GM21576 (cell line): Measurements from ENCODE around the gene HRK.

Experiments
- ATAC-seq: cut with Tn5 transposase; IDR thresholded peaks from one replicate; pipeline ENCODE4 v1.9.1; 2021; ENCODE audit warnings: mild to moderate bottlenecking, moderate library complexity; ENCODE audit not compliant: unreplicated experiment

HRK gene

DNA sequence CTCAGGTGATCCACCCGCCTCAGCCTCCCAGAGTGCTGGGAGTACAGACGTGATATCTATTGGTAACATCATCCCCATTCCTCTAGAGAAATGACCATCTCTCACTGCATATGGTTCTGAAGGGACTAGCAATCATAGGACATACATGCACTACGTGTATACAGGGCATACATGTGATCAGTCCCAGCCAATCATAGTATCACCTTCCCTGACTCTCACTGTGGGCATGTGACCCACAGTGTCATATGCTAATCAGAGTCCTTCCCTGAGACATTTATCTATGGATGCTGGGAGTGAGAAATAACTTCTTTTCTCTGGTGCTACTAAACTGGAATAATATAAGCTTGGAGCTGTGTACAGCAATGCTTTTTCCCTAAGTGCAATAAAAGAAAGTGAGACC, 17.4 kb upstream of the HRK start:
- no peak for ATAC-seq

DNA sequence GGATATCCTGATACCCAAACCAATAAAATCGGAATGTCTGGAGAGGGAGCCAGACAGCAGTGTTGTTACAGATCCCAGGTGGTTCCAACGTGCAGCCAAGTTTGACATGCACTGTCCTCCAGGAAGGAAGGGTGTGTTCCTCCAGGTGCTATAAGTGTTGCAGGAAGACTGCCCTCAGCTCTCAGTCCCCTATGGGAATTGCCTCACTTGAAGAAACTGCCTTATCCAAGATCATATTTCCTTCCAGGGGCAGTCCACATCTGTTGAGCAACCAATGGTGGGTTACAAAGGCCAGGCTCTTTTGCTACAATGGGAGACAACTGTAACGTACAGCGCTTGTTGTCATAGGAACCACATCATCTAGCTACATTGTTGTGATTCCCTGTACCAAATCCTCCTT, 16.2 kb upstream of the HRK start:
- no peak for ATAC-seq

DNA sequence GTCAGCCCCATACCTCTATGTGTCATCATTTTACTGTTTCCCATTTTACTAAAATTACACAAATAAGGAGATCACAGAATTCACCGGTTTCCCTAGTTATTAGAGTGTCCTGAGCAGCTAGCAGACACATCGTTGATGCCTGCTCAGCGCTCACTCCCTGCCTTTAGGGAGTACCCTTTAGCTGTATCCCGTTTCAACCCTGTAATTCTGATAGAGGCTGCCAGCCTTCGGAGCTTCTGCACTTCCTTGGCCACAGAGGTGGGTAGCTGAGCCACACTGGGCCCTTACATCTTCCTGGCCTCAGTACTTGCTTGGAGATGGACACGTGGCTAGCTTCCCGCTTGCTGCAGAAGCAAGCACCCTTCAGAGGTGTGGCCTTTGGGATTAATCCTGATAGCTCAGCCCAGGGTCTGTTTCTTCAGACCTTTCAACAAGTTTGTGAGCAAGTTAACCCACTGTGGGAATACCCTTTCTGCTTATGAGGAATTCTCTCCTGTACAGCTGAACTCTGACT, 15.2 kb upstream of the HRK start:
- ATAC-seq, result no peak

DNA sequence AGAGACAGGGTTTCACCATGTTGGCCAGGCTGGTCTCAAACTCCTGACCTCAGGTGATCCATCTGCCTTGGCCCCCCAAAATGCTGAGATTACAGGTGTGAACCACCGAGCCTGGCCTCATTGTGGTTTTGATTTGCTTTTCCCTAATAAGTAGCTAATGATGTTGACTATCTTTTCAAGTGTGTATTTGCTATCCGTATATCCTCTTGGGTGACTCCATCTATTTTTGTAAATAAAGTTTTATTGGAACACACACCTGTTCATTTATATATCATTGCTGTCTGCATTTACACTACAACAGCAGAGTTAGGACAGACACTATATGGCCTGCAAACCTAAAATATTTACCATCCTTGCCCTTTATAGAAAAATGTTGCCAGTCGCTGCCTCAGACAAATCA, 13.7 kb upstream of the HRK start:
- no peak for ATAC-seq

DNA sequence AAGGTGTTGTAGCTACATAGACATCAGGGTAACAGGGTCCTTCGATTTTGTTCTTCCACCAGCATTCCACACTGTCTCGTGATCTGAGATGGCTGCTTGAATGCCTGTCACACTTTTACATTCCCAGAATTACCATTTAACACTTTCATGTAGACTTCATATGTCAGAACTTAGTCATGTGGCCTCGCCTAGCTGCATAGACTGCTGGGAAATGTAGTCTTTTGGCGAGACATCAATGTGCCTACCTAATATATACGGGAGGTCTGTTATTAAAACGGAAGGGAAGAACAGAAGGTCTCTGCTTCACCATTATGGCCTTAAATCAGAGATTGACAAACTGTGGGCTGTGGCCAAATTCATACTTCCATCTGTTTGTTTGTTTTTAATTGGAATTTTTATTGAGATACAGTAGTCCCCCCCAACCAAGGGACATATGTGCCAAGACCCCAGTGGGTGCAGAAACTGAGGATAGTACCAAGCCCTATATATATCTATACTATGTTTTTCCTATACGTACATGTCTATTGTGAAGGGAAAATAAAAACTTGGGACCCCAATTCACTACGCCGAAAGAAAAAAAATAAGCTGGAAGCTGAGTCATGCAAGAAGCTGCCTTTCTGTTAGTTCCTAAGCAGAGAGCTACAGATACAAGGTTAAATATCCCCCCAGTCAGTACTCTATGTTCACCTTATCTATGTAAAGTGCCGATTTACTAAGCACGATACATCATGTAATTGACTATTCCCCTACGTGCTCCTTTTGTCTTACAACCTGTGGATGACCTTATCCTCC, 11.3 kb upstream of the HRK start:
- ATAC-seq, result no peak

DNA sequence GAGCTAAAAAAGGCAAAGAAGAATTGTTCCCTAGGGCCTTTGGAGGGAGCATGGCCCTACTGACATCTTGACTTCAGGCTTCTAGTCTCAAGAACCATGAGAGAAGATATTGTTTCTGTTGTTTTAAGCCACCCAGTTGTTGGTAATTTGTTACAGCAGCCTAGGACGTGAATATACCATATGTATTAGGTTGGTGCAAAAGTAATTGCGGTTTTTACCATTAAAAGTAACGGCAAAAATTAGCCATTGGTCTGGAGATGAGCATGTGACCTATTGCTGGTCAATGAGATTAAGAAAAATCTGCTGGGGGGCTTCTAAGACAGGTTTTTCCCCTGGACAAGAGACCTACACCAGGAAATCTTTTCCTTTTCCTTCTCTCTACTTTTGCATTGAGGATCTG, 9.8 kb upstream of the HRK start:
- ATAC-seq, result no peak

DNA sequence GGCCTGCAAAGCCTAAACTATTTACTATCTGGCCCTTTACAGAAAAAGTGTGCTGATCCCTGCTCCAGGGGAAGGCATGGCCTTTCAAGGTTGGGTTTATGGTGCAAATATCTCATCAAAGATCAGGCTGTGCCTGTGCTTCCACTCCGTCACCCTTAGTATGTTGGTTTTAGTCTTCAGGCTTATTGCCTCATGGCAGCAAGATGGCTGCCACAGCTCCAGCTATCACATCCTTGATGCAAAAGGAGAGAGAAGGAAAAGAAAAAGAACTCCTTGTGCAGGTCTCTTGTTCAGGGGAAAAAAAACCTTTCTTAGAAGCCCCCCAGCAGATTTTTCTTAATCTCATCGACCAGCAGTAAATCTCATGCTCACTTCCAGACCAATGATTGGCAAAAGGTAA, 9.1 kb upstream of the HRK start:
- ATAC-seq, result no peak

DNA sequence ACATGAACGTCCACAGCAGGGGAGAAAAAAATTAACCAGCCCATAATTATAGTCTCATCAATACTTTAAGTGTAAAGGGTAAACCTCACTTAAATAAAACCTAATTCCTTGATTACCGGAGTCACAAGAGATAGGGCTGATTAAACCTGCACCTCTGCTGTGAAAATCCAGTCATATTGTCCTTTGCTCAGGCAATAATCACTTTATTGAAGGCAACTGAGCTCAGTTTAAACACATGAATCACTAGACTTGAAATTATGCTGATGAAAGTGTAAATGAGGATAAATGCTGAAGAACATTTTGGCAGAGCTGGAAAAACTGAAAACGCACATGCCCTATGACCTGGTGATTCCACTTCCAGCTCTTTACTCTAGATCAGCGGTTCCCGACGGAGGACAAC, 6.7 kb upstream of the HRK start:
- no peak for ATAC-seq

DNA sequence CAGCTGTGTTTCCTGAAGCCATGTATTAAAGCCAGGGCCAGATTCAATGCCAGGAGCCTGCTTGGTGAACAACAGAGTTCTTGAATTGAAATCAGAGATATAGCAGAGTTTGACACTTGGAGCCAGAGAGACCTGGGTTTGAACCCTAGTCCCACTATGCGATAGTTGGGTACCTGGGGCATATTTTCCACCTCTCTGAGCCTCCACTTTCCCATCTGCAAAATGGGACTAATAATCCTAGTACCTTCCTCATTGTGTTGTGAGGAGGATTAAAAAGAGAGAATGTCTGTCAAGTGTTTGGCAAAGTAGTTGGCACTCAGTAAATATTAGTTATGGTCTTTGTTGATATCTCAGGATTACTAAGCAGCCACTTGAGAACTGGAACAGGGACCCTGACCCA, 6.0 kb upstream of the HRK start:
- no peak for ATAC-seq

DNA sequence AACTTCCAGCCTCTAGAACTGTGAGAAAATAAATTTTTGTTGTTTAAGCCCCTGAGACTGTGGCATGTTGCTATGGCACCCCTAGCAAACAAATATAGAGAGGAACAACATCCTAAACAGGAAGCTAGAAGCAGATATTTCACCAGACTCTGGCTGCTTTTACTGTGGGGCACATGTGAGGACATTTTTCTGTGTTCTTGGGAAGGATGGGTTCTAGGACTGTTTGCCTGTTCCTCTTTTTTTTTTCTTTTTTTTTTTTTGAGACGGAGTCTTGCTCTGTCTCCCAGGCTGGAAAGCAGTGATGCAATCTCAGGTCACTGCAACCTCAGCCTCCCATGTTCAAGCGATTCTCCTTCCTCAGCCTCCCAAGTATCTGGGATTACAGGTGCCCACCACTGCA, 4.2 kb upstream of the HRK start:
- no peak for ATAC-seq

DNA sequence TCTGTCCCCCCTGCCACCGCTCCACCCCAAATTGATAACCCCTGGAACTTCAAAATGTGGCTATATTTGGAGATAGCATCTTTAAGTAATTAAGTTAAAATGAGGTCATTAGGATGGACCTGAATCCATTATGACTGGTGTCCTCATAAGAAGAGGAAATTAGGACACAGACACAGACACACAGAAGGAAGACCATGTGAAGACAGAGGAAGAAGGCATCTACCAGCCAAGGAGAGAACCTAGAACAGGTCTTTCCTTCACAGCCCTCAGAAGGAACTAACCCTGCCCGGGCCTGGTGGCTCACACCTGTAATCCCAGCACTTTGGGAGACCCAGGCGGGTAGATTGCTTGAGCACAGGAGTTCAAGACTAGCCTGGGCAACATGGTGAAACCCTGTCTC, 3.6 kb upstream of the HRK start:
- no peak for ATAC-seq

DNA sequence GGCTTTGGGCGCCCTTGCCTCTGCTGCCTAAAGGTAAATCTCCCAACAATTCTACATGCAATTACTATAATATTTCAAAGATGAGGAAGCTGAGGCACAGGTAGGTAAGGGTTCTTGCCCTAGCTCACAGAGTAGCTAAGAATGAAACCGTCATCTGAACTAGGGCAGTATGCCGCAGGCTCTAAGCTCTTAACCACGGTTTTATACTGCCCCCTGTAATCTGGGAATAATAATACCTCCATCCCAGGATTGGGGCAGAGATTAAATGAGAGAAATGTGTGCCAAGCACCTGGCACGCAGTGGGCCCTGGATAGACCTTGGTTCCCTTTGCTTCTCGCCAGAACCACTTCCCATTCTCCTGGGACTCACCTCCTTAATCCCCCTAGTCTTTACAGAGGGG, 1.5 kb upstream of the HRK start:
- no peak for ATAC-seq

DNA sequence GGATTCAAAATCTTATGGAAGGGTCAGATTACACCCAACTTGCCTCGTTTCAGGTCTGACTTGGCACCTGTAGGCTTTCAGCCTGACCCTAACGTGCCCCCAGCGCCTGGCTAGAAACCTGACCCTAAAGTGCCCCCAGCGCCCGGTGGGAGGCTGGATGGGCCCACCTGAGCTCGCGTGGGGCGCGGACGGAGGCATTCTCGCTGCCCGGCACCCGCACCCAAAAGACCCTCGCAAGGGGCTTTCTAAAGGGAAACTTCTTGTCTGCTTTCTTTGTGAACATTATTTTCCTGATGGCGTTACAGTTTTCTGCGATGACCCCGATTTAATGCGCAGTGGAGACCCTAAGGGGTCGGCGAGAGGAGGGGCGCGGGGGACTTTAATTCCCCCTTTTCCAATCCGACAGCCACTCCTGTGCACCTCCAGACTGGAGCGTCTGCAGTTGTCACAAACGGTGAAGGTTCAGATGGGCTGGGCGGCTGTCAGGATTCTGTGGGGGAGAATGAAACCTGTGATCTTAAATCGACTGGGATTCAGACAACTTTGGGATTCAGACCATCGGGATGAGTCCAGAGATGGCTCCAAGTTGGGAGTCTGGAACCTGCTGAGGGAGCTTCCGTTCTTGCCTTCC, 751 bp upstream of the HRK start:
- ATAC-seq, result no peak

DNA sequence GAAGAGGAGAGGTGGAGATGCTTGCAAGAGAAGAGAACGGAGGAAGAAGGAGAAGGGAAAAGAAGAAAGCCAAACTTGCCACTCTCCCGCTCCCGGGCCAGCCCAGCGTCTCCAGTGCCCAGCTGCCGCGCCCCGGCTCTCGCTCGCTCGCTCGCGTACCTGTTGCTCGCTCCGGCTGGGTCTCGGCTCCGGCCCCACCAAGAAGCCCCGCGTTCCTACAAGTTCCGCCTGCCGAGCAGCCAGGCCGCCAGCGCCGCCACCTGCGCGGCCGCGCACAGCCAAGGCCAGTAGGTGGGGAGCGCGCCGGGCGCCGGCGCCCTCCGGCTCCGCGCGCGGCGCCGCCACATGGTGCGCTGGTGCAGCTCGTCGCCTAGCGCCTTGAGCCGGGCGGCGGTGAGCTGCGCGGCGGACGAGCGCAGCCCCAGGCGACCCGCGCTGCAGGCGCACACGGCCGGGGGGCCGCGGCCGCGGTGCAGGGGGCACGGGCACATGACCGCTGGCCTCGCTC, 370 bp downstream of the HRK start:
- ATAC-seq, result no peak

DNA sequence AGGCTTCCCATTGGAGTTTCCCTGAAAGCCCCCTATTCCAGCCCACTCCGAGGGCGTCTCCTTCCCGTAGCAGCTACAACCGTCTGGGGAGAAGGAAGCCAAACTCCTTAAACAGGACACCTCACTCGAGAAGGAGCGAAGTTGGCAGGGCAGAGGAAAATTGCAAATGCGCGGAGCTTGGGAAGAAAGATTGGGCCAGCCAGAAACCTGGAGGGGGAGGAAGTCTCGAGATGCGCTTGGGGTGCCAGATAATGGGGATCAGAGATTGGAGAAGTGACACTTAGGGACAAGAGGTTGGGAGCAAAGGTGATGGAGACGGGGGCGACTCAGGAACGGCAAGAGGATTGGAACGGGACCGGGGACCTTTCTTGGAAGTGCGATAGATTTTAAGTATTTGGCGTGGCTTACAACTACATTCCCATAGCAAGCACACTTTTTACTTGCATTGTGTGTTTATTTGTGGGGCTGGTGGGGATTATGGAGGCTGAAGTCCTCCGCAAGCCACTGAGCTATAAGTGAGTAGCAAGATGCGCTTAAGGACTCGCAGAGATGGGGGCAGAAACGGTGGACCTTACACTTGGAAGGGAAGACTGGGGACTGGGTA, 926 bp downstream of the HRK start:
- ATAC-seq, result no peak

DNA sequence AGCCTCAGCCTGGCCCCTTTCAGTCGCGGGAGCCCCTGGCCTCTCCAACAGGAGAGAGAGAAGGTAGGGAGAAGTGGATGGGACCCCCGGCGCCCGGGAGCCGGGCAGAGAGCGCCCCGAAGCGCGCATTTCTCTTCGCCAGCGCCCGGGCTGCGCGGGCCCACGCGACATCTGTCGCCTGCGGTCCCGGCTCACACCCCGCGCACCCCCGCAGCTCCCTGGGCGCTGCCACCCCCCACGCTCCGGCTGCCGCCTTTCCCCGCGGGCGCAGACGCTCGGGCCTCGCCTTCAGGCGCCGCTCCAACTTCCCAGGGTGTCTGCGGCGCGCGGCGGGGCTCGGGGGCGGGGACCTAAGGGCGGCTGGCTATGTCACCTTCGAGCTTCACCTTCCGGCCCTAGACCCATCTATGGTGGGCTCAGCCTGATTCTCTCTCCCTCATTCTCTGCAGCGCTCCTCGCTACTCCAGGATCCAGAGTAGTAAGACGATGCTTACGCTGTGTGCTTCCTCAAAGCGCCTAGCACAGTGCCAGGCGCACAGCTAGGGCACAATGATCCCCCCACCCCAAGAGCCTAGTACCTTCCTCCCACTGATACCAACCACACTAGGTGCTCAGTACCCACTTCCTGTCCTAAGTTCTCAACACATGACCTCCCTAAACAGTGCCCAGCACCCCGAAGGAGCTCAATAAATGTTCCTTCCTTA, 1.6 kb downstream of the HRK start:
- ATAC-seq, result no peak

DNA sequence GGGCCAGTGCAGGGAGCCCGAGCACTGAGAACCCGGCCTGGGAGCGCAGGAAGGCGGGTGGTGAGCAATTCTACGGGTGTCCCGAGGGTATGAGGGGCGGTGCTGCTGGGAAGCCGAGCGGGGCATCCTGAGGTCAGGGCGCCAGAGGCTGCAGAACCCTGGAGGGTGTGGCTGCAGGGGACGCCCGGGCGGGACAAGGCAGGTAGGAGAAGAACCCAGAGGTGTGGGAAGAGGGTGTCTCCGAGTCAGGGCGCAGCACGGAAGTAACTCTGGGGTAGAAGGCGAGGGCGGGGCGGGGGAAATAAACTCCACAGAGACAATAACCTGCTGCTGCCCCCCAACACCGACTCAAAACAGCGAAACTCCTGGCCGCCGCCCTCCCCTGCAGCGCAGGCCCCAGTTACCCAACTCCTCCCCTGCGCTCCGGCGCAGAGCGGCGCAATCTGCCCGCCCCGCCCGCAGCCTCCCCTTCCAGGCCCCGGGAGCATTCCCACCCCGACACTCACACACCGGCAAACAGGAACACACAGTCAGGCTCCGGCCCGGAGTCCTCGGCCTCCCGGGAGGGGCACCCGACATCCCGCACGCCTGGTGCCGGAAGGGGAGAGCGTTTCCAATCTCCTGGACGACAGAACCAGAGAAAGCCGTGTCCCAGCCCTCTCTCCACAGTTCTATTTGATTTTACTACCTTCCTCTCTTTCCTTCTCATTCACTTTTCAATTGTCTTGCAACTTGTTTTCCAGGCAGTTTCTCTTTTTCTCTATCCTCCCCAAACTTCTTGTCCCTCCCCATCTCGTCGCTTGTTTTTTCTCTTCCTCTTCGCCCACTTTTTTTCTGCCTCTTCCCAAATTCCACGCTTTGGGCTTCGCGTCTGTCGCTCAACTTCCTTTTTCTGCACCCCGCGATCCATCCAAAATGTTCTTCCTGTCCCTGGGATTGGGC, 2.4 kb downstream of the HRK start:
- ATAC-seq, result no peak

DNA sequence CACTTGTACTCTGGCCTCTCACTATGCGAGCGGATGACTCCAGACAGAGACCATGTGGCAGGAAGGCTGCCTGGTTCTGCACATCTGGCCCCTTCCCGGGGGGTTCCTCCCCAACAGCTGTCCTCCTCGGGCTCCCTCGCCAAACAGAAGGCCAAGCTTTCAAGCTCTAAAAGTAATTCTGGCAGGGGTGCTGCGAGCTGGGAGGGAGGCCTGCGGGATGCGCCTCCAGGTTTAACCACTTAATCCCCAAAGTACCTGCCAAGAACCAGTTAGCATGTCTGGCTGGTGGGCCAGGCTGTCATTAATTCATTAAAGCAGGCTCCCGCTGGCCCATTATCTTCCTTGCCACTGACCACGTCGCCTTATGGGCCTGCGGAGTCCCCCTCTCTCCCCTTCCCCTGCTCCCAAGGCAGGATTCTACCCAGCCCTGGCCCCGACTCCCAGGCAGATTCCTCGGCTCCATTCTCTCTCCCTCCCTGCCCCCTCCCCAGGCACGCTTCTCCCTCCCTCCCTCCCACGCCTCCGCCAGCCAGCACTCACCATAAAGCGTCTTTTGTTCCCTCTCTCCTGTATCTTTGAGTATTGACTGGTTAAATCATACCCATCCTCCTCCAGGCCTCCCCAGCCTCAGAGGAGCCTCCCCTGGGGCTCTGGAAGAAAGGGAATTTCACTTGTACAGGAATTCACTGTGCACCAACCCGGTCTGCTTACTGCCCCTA, 4.9 kb downstream of the HRK start:
- ATAC-seq, result no peak

DNA sequence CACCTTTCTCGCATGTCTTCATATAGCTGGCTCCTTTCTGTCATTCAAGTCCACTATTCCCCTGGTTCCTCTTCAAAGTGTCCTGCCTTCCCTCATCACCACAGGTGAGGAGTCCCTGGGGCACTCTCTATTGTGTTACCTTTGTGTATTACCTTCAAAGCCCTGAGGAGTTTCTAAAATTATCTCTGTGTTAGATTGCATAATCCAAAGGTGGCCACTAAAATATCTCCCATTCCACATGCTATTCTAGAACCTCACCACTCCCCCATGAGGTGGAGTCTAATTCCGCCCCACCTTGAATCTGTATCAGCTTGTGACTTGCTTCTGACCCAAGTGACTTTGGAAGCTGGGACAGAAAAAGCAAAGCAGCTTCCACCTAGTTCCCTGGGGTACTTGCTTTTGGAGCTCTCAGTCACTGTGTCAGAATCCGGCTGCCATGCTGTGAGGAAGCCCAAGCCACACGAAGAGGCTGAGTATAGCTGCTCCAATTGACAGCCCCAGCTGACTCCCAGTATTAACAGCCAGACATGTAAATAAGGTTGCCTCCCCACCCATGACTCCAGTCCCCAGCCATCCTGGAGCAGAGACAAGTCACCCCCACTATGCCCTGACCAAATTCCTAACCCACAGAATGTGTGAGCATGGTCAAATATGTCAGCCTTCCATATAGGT, 6.8 kb downstream of the HRK start:
- no peak for ATAC-seq
